ENCODE measurements around the gene CTNNA1.

CTNNA1 gene

GRCh38 chr5:138922494-138922893 is 169.3 kb downstream of the CTNNA1 start:
- H3K27ac ChIP-seq: no peak overlapping the region
- DNase-seq (ENCODE audit: low spot score): no peak
- no peak for TF ChIP-seq CTCF (IDR thresholded peaks at IDR 0.05)
- no peak overlapping the region for H3K4me3 ChIP-seq

- TF ChIP-seq CTCF (IDR thresholded peaks at IDR 0.05): no peak
- H3K27ac ChIP-seq: no peak overlapping the region
These were observed 171.9 kb downstream of the CTNNA1 start for GRCh38 chr5:138925090-138925635.

GRCh38 chr5:138926257-138926656 is 173.0 kb downstream of the CTNNA1 start:
- Histone ChIP-seq H3K4me3 (no peak overlapping the region), H3K27ac (no peak overlapping the region)
- no peak for DNase-seq (ENCODE audit: low spot score)
- TF ChIP-seq CTCF (IDR thresholded peaks at IDR 0.05): no peak

More at GRCh38 chr5:138925090-138925635, 171.9 kb downstream of the CTNNA1 start:
- DNase-seq (ENCODE audit: low spot score): no peak
- H3K4me3 ChIP-seq: no peak overlapping the region

- no peak overlapping the region for H3K4me3 ChIP-seq
- DNase-seq (ENCODE audit: low spot score): no peak
- H3K27ac ChIP-seq: peak overlapping the region in 1 of 2 donors; percentile 25
- TF ChIP-seq CTCF (IDR thresholded peaks at IDR 0.05): no peak
These were observed 173.6 kb downstream of the CTNNA1 start for GRCh38 chr5:138926688-138927448.

- no peak for TF ChIP-seq CTCF (IDR thresholded peaks at IDR 0.05)
These were observed 174.3 kb downstream of the CTNNA1 start for GRCh38 chr5:138927544-138927943.

GRCh38 chr5:138927979-138928378 is 174.8 kb downstream of the CTNNA1 start:
- peak overlapping the region in 1 of 2 donors; percentile 22 for H3K27ac ChIP-seq
- H3K4me3 ChIP-seq: no peak overlapping the region
- peak; percentile 81 for DNase-seq (ENCODE audit: low spot score)
- no peak for TF ChIP-seq CTCF (IDR thresholded peaks at IDR 0.05)

More at GRCh38 chr5:138927544-138927943, 174.3 kb downstream of the CTNNA1 start:
- Histone ChIP-seq H3K4me3 (no peak overlapping the region), H3K27ac (peak overlapping the region in 1 of 2 donors; percentile 22)
- no peak for DNase-seq (ENCODE audit: low spot score)

GRCh38 chr5:138929571-138929955 is 176.3 kb downstream of the CTNNA1 start:
- H3K27ac ChIP-seq: no peak overlapping the region
- no peak for DNase-seq (ENCODE audit: low spot score)
- TF ChIP-seq CTCF (IDR thresholded peaks at IDR 0.05): no peak

More at GRCh38 chr5:138929571-138929955, 176.3 kb downstream of the CTNNA1 start:
- no peak overlapping the region for H3K4me3 ChIP-seq
